NT2/D1 (cell line): ENCODE results near the gene CNTN5.

Experiments
- SUZ12 ChIP-seq: IDR thresholded peaks from 2 replicates; pipeline ENCODE4 v1.6.1; 2011; ENCODE audit not compliant: insufficient read length, insufficient read depth; ENCODE audit errors: extremely low read depth
- YY1 ChIP-seq: IDR thresholded peaks from 2 replicates; pipeline ENCODE4 v1.6.1; 2011; ENCODE audit not compliant: insufficient read length, insufficient read depth
- ZNF274 ChIP-seq: IDR thresholded peaks from 2 replicates; pipeline ENCODE4 v1.6.1; 2011; ENCODE audit warnings: mild to moderate bottlenecking, low read depth, low read length

DNA sequence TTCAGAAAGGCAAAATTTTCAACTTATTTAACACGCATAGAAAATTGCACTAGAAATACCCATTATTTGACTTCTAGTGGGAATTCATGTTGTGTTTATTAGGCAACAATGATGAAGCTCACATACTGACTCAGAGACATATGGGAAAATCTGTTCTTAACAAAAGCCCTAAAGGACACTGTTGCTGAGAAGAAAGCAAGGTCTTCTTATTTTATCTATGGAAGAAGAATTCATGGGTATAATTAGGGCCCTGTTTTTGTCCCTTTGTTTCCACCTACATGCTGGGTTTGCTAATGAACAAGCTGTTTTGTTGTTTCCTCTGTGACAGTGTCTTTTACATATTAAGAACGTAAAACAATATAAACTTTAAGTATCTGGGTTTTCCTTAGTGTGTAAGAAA lies 1059.6 kb downstream of the CNTN5 start:
- no peak for TF ChIP-seq SUZ12
- no peak for TF ChIP-seq ZNF274
- no peak for TF ChIP-seq YY1
